A204.1 (cell line): Measurements from ENCODE around the gene APLNR.

Experiments used
- FAIRE-seq: peaks from 2 replicates; lab custom pipeline; 2012; peaks lifted over from hg19 to GRCh38; lab: Jason Lieb, UNC

Gene APLNR

GRCh38 chr11:57251037-57251436 is 14.0 kb upstream of the APLNR start:
- FAIRE-seq = no peak

- peak; percentile 77 for FAIRE-seq
These were observed 12.6 kb upstream of the APLNR start for GRCh38 chr11:57249384-57250319.

DNA sequence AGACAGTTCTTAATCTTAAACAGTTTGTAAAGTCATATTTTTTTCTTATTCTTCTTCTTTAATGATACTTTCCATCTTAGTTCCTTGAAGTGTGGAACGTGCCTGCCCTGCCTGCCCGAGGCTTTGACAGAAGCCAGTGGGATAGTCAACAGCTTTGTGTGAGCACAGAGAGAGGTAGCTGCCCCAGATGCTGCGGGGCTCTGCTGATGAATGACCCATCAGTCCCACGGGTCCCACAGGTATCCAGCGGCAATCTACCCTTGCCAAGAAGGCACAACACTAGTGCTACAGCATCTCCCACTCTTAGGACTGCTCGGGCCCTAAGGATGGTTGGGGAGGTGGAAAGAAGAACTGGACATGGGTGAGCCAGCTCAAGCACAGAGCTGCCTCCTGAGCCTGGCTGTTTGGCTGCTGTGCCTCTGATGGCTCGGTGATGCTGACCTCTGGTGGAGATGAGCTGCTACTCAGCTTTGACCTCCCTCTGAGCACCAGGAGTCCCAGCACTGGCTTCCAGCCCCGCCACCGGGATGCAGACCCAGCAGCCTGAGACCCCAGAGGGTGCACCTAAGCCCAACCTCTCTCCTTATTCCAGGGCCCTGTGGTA is 11.8 kb upstream of the APLNR start:
- no peak for FAIRE-seq

DNA sequence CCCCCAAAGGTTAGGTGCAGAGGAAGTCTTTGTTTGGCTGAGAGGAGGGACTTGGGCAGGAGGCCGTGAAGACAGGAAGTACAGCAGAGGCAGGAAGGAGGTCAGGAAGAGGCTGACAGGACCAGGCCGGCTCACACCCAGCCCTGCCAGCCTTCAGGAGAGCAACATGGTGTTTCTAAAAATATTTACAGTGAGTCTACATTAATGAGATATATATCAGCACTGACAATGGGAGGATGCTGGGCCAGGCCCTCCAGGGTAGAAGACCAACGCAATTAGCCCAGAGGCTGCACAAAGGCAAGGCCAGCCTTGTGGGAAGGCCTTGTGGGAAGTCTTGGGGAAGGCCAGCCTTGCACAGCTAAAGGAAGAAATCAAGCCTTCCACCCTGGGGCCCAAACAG is 7.9 kb upstream of the APLNR start:
- FAIRE-seq = no peak

DNA sequence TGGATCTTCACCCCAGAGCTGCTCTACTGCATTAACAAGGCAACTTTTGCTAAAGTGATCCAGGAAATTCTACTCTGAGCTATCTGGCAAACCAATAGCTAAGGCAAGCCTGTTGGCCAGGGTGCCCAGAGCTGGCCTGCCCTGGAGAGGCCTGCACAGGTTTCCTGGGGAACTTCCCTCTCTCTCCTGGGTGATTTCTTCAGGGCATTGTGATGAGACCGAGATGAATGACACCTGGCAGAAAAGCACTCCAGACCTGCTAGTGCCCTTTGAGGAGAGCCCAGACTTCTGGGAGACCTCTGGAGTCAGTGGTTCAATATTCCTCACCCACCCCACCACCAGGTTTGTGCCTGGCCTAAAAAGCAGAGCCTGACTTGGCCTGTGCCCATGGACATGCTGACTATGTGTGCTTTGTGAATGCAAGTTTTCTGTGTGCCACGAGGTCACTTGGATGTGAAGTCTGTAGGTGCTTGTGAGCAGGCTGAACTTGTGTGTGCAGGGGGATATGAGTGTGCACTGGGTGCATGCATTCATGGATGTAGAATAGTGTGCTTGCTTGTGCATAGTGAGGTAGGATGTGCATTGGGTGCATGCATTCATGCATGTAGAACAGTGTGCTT is 4.4 kb upstream of the APLNR start:
- no peak for FAIRE-seq

- no peak for FAIRE-seq
These were observed 3.7 kb upstream of the APLNR start for GRCh38 chr11:57240757-57241156.

- no peak for FAIRE-seq
These were observed 3.0 kb upstream of the APLNR start for GRCh38 chr11:57240007-57240406.

DNA sequence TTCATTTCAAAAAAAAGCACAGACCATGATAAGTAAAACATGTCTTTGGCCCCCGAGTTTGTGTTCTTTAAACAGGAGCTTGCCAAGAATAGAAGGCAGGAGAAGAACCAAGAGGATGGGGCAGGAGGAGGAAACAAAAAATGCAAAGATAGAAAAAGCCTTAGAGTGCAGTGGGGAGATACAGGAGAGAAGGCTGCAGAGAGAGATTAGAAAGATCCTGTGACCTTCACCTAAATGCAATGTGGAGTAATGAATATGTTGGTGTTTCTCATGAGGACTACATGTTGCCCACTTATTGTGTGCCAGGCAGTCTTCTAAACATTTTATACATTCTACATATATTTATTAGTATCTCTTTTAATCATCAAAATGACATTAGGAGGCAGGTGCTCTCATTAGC is 2.3 kb upstream of the APLNR start:
- FAIRE-seq = no peak

DNA sequence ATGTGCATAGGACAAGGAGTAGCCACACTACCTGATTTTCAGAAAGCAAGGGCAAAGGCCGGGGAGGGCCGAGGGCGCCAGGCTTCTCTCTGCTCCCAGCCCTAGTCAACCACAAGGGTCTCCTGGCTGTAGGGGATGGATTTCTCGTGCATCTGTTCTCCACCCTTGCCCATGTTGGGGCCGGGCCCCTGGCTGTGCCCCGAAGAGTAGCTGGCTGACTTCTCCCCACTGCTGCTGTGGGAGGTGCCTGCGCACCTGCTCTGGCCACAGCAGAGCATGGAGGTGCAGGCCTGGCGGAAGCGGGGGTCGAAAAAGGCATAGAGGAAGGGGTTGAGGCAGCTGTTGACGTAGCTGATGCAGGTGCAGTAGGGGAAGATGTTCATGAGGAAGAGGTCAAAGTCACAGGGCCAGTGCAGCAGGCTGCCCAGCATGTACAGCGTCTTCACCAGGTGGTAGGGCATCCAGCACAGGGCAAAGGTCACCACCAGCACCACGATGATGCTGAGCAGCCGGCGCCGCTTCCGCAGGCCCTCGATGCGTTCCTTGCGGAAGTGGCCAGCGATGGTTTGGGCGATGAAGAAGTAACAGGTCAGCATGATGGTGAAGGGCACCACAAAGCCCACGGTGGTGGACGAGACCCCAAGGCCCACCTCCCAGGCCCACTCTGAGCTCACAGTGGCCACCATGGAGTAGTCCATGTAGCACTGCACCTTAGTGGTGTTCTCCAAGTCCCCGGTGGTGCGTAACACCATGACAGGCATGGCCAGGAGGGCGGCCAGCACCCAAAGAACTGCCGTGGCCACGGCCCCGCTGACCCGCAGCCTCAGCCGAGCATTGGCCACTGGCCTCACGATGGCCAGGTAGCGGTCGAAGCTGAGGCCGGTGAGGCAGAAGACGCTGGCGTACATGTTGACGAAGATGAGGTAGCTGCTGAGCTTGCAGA is 1.0 kb downstream of the APLNR start:
- no peak for FAIRE-seq

DNA sequence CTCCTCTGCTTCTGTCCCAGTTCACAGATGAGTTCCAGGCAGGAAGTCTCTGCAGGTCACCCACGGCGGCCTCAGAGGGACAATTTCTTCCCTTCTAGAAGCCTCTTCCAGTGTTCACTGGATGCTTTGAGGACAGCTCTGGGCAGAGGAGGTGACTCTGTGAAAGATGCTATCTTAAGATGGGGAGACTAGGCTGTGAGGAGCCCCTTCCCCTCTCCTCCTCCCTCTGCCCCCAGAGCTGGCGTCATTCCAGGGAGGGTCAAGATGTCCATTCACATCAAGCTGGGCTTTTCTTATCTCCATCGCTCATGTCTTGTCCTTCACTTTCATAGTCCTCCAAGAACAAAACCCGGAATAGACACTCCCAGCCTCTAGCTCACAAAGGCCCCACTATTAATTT is 3.3 kb downstream of the APLNR start:
- FAIRE-seq = no peak

- no peak for FAIRE-seq
These were observed 5.4 kb downstream of the APLNR start for GRCh38 chr11:57231539-57232253.

DNA sequence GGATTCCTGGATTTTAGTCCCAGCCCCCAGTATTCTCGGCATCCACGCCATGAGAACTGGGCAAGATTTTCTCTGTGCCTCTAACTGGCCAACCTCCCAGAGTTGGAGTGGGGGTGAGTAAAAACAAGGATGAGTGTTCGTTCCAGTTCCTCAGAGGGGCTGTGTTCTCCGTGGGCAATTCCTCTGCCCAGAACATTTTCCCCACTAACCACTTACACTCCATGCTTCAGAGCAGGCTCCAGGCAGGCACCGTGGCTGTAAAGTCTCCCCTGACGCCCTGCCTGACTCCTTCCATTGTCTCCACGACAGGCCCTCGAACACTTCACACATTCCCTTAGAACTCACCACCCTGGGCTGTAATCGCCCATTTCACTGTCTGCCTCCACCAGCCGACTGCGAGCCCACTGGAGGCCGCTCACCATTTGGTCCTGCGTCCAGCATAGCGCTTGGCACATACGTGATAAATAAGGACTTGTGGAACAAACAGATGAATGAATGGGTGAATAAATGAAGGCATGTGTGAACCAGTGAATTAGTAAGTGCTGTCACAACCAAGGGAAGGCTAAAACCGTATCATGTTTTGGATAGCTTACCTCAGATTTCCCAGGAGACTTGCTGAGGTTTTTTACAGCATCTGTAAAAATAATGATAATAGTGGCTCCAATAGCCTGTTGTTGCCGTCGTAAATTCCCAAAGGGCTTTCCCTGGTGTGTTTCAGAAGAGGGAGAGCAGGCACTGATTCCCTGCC is 6.1 kb downstream of the APLNR start:
- FAIRE-seq = no peak

DNA sequence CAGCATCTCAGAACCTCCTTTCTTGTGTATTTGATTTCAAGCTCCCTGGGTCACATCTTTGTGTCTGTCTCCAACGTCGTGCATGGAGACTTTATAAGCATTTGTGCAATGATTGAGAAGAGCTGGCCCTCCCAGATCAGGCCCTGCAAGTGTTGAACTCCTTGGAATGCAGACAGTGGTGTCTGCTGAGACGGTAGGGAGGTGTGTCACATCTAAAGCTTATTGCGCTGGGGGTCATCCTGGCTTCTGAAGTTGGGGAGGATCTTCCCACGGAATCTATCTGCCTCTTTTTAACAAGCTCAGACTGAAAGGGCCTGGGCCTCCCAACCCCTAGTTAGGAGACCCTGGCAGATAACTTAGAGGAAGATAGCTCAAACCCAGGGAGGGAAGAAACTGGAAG is 6.7 kb downstream of the APLNR start:
- FAIRE-seq = no peak

DNA sequence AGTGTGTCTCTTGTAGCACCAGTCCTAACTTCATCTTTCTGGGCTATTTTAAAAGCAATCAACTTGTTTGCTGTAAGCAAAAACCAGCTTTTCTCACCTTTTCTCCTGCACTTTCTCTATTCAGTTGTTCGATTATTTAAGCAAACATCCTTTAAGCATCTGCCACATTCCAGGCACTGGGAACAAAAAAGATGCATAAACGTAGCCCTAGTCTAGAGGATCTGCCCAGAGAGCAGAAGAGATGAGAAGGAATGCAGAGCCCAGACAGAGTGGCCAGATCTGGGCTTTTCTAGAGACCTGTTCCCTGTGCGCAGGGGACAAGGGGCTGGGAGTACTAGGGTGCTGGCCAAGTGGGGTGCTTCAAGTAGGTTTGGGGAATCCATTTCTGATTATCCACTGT is 8.4 kb downstream of the APLNR start:
- FAIRE-seq = no peak

- FAIRE-seq = no peak
These were observed 12.5 kb downstream of the APLNR start for GRCh38 chr11:57224537-57224936.

- FAIRE-seq = no peak
These were observed 12.9 kb downstream of the APLNR start for GRCh38 chr11:57224128-57224527.

DNA sequence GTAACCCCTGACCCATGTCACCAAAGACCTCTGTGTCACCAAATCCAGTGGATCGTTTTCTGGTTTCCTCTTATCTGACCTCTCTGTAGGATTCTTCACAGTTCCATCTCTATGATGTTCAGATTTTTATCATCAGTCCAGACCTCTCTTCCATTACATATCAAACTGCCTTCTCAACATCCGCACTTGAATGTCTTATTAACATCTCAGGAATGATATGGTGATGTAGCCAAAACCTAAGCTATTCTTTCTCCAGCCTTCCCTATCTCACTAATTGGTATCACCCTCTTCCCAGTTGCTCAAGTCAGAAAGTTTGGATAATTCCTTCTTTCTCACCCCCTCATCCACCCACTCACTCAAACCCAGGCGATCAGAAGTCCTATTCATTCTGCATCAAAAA is 13.4 kb downstream of the APLNR start:
- FAIRE-seq = no peak

DNA sequence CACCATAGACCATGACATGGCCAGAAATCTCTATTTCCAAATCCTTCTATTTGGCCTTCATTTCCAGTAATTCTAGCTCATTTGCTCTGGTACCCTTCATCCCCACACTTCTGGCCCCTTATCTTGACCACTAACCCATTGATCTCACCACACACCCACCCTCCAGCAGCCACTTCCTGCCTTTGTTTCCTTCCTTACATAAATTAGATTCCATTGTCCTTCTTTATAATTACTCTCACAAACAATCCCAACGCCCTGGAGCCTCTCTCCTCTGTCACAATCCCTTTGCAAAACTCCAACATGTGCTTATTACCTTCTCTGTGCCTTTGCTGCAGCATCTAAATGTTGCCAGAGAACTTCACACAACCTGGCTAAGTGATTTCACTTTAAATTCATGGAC is 14.8 kb downstream of the APLNR start:
- no peak for FAIRE-seq

GRCh38 chr11:57219021-57219627 is 17.9 kb downstream of the APLNR start:
- FAIRE-seq = no peak

GRCh38 chr11:57217053-57217452 is 20.0 kb downstream of the APLNR start:
- no peak for FAIRE-seq
